ENCODE results near the gene VEGFB. TPM values are rescaled to one million over a fixed set of nuclear protein-coding genes. Genes with fewer than 3 reads are reported as not detected.
A peak's percentile ranks its signal among the peaks of the same experiment; 100 is the strongest.

Gene VEGFB
- total and polyA plus RNA-seq, 2 donors from 2014 or later = 77.6 to 157 TPM

DNA sequence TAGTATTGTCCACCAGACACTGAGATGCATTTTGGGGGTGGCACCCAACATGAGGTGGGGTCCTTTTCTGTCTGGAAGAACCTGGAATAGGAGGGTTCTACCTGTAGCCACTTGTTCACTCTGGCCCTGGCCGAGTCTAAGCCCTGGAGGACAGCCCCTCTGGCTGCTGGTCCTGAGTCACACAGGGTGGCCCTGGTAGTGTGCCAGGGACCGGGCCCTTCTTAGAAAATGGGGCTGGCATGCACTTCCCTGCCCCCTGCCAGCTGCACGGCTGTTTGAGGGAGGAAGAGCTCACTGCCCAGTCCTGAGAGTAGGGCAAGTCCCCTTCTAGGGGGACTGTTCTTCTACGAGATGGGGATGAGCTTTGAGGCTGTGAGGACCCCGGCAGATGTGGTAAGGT is 19.1 kb downstream of the VEGFB start:
- H3K4me1 ChIP-seq (ENCODE audit: control insufficient read depth in 2 of 3, insufficient read depth in 2 of 3, low read depth in 1 of 3, low read length in 3 of 3) = peaks cover 0 to 22% (median 5%) of the 10 kb centered on the region in 3 donors
- H3K36me3 ChIP-seq (ENCODE audit: control insufficient read depth in 2 of 3, insufficient read depth in 3 of 3, low read length in 3 of 3) = peaks cover 0 to 6% (median 1%) of the 10 kb centered on the region in 3 donors
- H3K4me3 ChIP-seq (ENCODE audit: low read length in 3 of 3) = no peak overlapping the region
- no peak overlapping the region for H3K27ac ChIP-seq (ENCODE audit: low read depth in 2 of 2, low read length in 2 of 2)
- intact Hi-C loops (cut with DNase I) = no loop called here
- FAIRE-seq (no peak), DNase-seq (no peak)
- H3K9ac ChIP-seq (ENCODE audit: low read length in 3 of 3) = no peak overlapping the region
- TF ChIP-seq, protein P1, sequence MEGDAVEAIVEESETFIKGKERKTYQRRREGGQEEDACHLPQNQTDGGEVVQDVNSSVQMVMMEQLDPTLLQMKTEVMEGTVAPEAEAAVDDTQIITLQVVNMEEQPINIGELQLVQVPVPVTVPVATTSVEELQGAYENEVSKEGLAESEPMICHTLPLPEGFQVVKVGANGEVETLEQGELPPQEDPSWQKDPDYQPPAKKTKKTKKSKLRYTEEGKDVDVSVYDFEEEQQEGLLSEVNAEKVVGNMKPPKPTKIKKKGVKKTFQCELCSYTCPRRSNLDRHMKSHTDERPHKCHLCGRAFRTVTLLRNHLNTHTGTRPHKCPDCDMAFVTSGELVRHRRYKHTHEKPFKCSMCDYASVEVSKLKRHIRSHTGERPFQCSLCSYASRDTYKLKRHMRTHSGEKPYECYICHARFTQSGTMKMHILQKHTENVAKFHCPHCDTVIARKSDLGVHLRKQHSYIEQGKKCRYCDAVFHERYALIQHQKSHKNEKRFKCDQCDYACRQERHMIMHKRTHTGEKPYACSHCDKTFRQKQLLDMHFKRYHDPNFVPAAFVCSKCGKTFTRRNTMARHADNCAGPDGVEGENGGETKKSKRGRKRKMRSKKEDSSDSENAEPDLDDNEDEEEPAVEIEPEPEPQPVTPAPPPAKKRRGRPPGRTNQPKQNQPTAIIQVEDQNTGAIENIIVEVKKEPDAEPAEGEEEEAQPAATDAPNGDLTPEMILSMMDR (IDR thresholded peaks at IDR 0.05; ENCODE audit: borderline replicate concordance, extremely low read depth, insufficient read depth) = no peak
- no peaks in the 10 kb centered on the region for H3K9me3 ChIP-seq (ENCODE audit: control insufficient read depth in 2 of 3, insufficient read depth in 1 of 3, low read length in 3 of 3)
- no peaks in the 10 kb centered on the region for H3K27me3 ChIP-seq (ENCODE audit: control insufficient read depth, insufficient read depth, low read length)

DNA sequence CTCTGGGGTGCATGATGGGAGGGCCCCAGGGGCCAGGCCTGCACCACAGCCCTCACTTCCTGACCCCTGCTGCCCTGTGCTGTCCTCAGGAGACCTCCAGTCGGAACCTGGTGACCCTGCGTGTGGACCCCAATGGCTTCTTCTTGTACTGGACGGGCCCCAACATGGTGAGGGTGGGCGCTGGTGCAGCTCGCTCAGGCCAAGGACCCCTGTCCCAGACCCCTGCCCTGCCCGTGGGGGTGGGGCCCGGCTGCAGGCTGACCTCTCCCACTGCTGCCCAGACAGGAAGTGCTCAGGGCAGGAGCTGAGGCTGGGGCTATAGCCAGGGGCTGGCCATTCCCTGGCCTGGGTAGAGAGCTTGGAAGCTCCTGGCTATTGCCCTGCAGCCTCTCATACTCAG is 19.9 kb downstream of the VEGFB start:
- peaks cover 0 to 20% (median 5%) of the 10 kb centered on the region in 3 donors for H3K4me1 ChIP-seq (ENCODE audit: control insufficient read depth in 2 of 3, insufficient read depth in 2 of 3, low read depth in 1 of 3, low read length in 3 of 3)
- H3K27ac ChIP-seq (ENCODE audit: low read depth in 2 of 2, low read length in 2 of 2) = no peak overlapping the region
- no peaks in the 10 kb centered on the region for H3K9me3 ChIP-seq (ENCODE audit: control insufficient read depth in 2 of 3, insufficient read depth in 1 of 3, low read length in 3 of 3)
- intact Hi-C loops (cut with DNase I) = no loop called here
- no peak overlapping the region for H3K9ac ChIP-seq (ENCODE audit: low read length in 3 of 3)
- TF ChIP-seq, protein P1 (IDR thresholded peaks at IDR 0.05; ENCODE audit: borderline replicate concordance, extremely low read depth, insufficient read depth) = no peak
- no peak overlapping the region for H3K4me3 ChIP-seq (ENCODE audit: low read length in 3 of 3)
- FAIRE-seq (no peak), DNase-seq (no peak)
- peaks cover 0 to 6% (median 2%) of the 10 kb centered on the region in 3 donors for H3K36me3 ChIP-seq (ENCODE audit: control insufficient read depth in 2 of 3, insufficient read depth in 3 of 3, low read length in 3 of 3)
- no peaks in the 10 kb centered on the region for H3K27me3 ChIP-seq (ENCODE audit: control insufficient read depth, insufficient read depth, low read length)

GRCh38 chr11:64255135-64256128 is 21.0 kb downstream of the VEGFB start:
- peak in 1 of 5 donors; percentile 54 for DNase-seq
- Histone ChIP-seq H3K9me3 (ENCODE audit: control insufficient read depth in 2 of 3, insufficient read depth in 1 of 3, low read length in 3 of 3) (no peaks in the 10 kb centered on the region), H3K36me3 (ENCODE audit: control insufficient read depth in 2 of 3, insufficient read depth in 3 of 3, low read length in 3 of 3) (peaks cover 0 to 6% (median 6%) of the 10 kb centered on the region in 3 donors), H3K4me3 (ENCODE audit: low read length in 3 of 3) (no peak overlapping the region), H3K27ac (ENCODE audit: low read depth in 2 of 2, low read length in 2 of 2) (no peak overlapping the region), H3K9ac (ENCODE audit: low read length in 3 of 3) (no peak overlapping the region), H3K4me1 (ENCODE audit: control insufficient read depth in 2 of 3, insufficient read depth in 2 of 3, low read depth in 1 of 3, low read length in 3 of 3) (peaks cover 0 to 20% (median 5%) of the 10 kb centered on the region in 3 donors), H3K27me3 (ENCODE audit: control insufficient read depth, insufficient read depth, low read length) (no peaks in the 10 kb centered on the region)
- intact Hi-C loops (cut with DNase I) = no loop called here
- no peak for FAIRE-seq
- TF ChIP-seq, protein P1 (IDR thresholded peaks at IDR 0.05; ENCODE audit: borderline replicate concordance, extremely low read depth, insufficient read depth) = no peak

Measured in kidney (tissue), 14 donors.